Esophagus squamous epithelium (tissue), 5 donors: ENCODE results near the gene TMCO4. TPM values are rescaled to one million over a fixed set of nuclear protein-coding genes. Genes with fewer than 3 reads are reported as not detected.

Experiments used
- DNase-seq: peaks from one replicate; lab custom pipeline; 2025; lab: John Stamatoyannopoulos, UW
- H3K27ac ChIP-seq, 4 donors: fragments of 200-600 bp; sonication (generic); one replicate each; pipeline ENCODE4 v1.5.1; 2016 to 2019; ENCODE audit warnings: mild to moderate bottlenecking in 1 of 4
- H3K27me3 ChIP-seq, 4 donors: fragments of 200-600 bp; sonication (generic); 1 replicate in 3 of 4; 2 replicates in 1 of 4; pipeline versions ENCODE4 v1.5.1 to v1.6.0; 2017 to 2021; ENCODE audit warnings: antibody characterized with exemption in 1 of 4
- H3K36me3 ChIP-seq, 3 donors: fragments of 200-600 bp; sonication (generic); one replicate each; pipeline ENCODE4 v1.5.1; 2016 to 2019
- H3K4me1 ChIP-seq, 3 donors: fragments of 200-600 bp; sonication (generic); one replicate each; pipeline ENCODE4 v1.5.1; 2017 to 2019
- H3K4me3 ChIP-seq, 4 donors: fragments of 200-600 bp; sonication (generic); 1 replicate in 3 of 4; 2 replicates in 1 of 4; pipeline ENCODE4 v1.5.1; 2016 to 2019; ENCODE audit warnings: mild to moderate bottlenecking in 2 of 4, moderate library complexity in 1 of 4
- H3K9me3 ChIP-seq, 3 donors: fragments of 200-600 bp; sonication (generic); one replicate each; pipeline ENCODE4 v1.5.1; 2016 to 2019
- CTCF ChIP-seq, 6 experiments: fragments of 450-650 bp in 4 of 6; fragments of 200-600 bp in 2 of 6; sonication (generic) in 2 of 6; IDR thresholded peaks; one replicate each; pipeline ENCODE4 v1.5.1; 2016 to 2019; ENCODE audit warnings: antibody characterized with exemption in 6 of 6, mild to moderate bottlenecking in 4 of 6, moderate library complexity in 4 of 6
- POLR2A ChIP-seq, 4 donors: fragments of 450-650 bp; IDR thresholded peaks; one replicate each; pipeline ENCODE4 v1.6.1; 2017; ENCODE audit warnings: antibody characterized with exemption in 4 of 4, mild to moderate bottlenecking in 4 of 4, moderate library complexity in 3 of 4
- WGBS, 2 donors: methylation state at CpG; one replicate each; pipeline ENCODE4 v1.1.5; 2018; 5-methylcytosine and 5-hydroxymethylcytosine counted together
- intact Hi-C: fragments of 100-400 bp; cut with DNase I; formaldehyde crosslinking; loops from one replicate; pipeline ENCODE4 v1.15.0; 2022
- total RNA-seq, 4 donors: library from RNA; depleted of rRNA; stranded (reverse); fragments of >200 nt; gene quantifications; one replicate each; pipeline ENCODE4 v1.1.0, GENCODE V29; 2016
- donor health status: DM: yes; HTN: yes; CAD: no.

TMCO4 gene
- total RNA-seq, 4 donors from 2014 or later: 13.0 to 28.8 (median 21.2) TPM

- WGBS, 2 donors: 41 to 50% methylated on average over 3 of the region's 3 CpGs
- no peak for DNase-seq
- intact Hi-C loops: no loop called here
- Histone ChIP-seq H3K9me3 (no peaks in the 10 kb centered on the region), H3K4me1 (no peaks in the 10 kb centered on the region), H3K27ac (no peak overlapping the region), H3K4me3 (no peak overlapping the region), H3K36me3 (no peaks in the 10 kb centered on the region), H3K27me3 (peaks cover 0 to 62% (median 0%) of the 10 kb centered on the region in 4 donors)
- TF ChIP-seq POLR2A (IDR thresholded peaks at IDR 0.05) (no peak), CTCF (IDR thresholded peaks at IDR 0.05) (no peak)
Observed at GRCh38 chr1:19828546-19828945, 28.8 kb upstream of the TMCO4 start.

GRCh38 chr1:19825298-19825697 lies 25.6 kb upstream of the TMCO4 start:
- 42 to 43% methylated on average over 6 of the region's 6 CpGs for WGBS, 2 donors
- intact Hi-C loops: no loop called here
- Histone ChIP-seq H3K36me3 (no peaks in the 10 kb centered on the region), H3K27me3 (peaks cover 0 to 42% (median 0%) of the 10 kb centered on the region in 4 donors), H3K9me3 (no peaks in the 10 kb centered on the region), H3K4me1 (no peaks in the 10 kb centered on the region), H3K4me3 (no peak overlapping the region), H3K27ac (no peak overlapping the region)
- TF ChIP-seq POLR2A (IDR thresholded peaks at IDR 0.05) (no peak), CTCF (IDR thresholded peaks at IDR 0.05) (no peak)
- DNase-seq: no peak

- 61 to 68% methylated on average over 4 of the region's 4 CpGs for WGBS, 2 donors
- intact Hi-C loops: no loop called here
Observed at GRCh38 chr1:19824541-19824940, 24.8 kb upstream of the TMCO4 start.

GRCh38 chr1:19824036-19824435 lies 24.3 kb upstream of the TMCO4 start:
- intact Hi-C loops: no loop called here
- Histone ChIP-seq H3K4me3 (no peak overlapping the region), H3K27me3 (peaks cover 0 to 29% (median 0%) of the 10 kb centered on the region in 4 donors), H3K27ac (no peak overlapping the region), H3K36me3 (no peaks in the 10 kb centered on the region), H3K9me3 (no peaks in the 10 kb centered on the region), H3K4me1 (no peaks in the 10 kb centered on the region)
- no peak for TF ChIP-seq CTCF (IDR thresholded peaks at IDR 0.05)
- 76 to 84% methylated on average over 5 of the region's 5 CpGs for WGBS, 2 donors
- DNase-seq: no peak

More at GRCh38 chr1:19824541-19824940, 24.8 kb upstream of the TMCO4 start:
- peaks cover 0 to 34% (median 0%) of the 10 kb centered on the region in 4 donors for H3K27me3 ChIP-seq
- no peaks in the 10 kb centered on the region for H3K9me3 ChIP-seq
- H3K27ac ChIP-seq: no peak overlapping the region
- TF ChIP-seq CTCF (IDR thresholded peaks at IDR 0.05) (no peak), POLR2A (IDR thresholded peaks at IDR 0.05) (no peak)
- no peak for DNase-seq
- H3K4me1 ChIP-seq: no peaks in the 10 kb centered on the region
- H3K4me3 ChIP-seq: no peak overlapping the region
- H3K36me3 ChIP-seq: no peaks in the 10 kb centered on the region

GRCh38 chr1:19819701-19820100 lies 20.0 kb upstream of the TMCO4 start:
- Histone ChIP-seq H3K4me1 (peaks cover 0 to 5% (median 0%) of the 10 kb centered on the region in 3 donors), H3K9me3 (no peaks in the 10 kb centered on the region), H3K4me3 (no peak overlapping the region), H3K27ac (no peak overlapping the region), H3K36me3 (no peaks in the 10 kb centered on the region), H3K27me3 (peaks cover 0 to 8% (median 0%) of the 10 kb centered on the region in 4 donors)
- intact Hi-C loops: no loop called here
- DNase-seq: no peak
- 46 to 59% methylated on average over 4 to 5 of the region's 5 CpGs for WGBS, 2 donors
- TF ChIP-seq POLR2A (IDR thresholded peaks at IDR 0.05) (no peak), CTCF (IDR thresholded peaks at IDR 0.05) (no peak)
